ENCODE results near the gene MPV17L2.

GRCh38 chr19:18176367-18177310 lies 16.4 kb upstream of the MPV17L2 start:
- TF ChIP-seq POU2F2 (IDR thresholded peaks at IDR 0.05; ENCODE audit: low read depth, low read length), result no peak
- TF ChIP-seq POLR2A (IDR thresholded peaks at IDR 0.05; ENCODE audit: low read depth, low read length), result no peak
- no peak for TF ChIP-seq TAF1 (IDR thresholded peaks at IDR 0.05; ENCODE audit: low read depth, low read length)
- no peak for TF ChIP-seq POLR2AphosphoS5 (IDR thresholded peaks at IDR 0.05; ENCODE audit: low read depth, low read length)
- TF ChIP-seq PAX5 (IDR thresholded peaks at IDR 0.05; ENCODE audit: insufficient read depth, low read length, severe bottlenecking), result no peak
